GM12891 (cell line): ENCODE results near the gene SSNA1.

Experiments
- DNase-seq: peaks from one replicate; pipeline ENCODE4 v3.0.0; 2011; ENCODE audit warnings: low spot score; ENCODE audit not compliant: insufficient read length
- FAIRE-seq: peaks from 2 replicates; lab custom pipeline; 2011; peaks lifted over from hg19 to GRCh38; lab: Jason Lieb, UNC
- PAX5 ChIP-seq: IDR thresholded peaks from 2 replicates; pipeline ENCODE4 v1.6.1; 2011; ENCODE audit warnings: low read length, moderate library complexity, mild to moderate bottlenecking; ENCODE audit not compliant: insufficient read depth, severe bottlenecking
- POLR2A ChIP-seq: IDR thresholded peaks from 2 replicates; pipeline ENCODE4 v1.6.1; 2011; ENCODE audit warnings: low read depth, low read length, control low read depth
- POLR2AphosphoS5 ChIP-seq: IDR thresholded peaks from 2 replicates; pipeline ENCODE4 v1.6.1; 2011; ENCODE audit warnings: low read depth, low read length, control low read depth
- POU2F2 ChIP-seq: IDR thresholded peaks from 2 replicates; pipeline ENCODE4 v1.6.1; 2011; ENCODE audit warnings: low read depth, mild to moderate bottlenecking, control low read depth, low read length, moderate library complexity
- SPI1 ChIP-seq: IDR thresholded peaks from 2 replicates; pipeline ENCODE4 v1.6.1; 2011; ENCODE audit warnings: low read depth, low read length, control low read depth
- TAF1 ChIP-seq: IDR thresholded peaks from 2 replicates; pipeline ENCODE4 v1.6.1; 2011; ENCODE audit warnings: low read depth, low read length, control low read depth

Gene SSNA1

GRCh38 chr9:137191691-137192447 is 3.4 kb downstream of the SSNA1 start:
- FAIRE-seq (no peak), DNase-seq (no peak)
- TF ChIP-seq TAF1 (no peak), POLR2A (no peak), POU2F2 (no peak), POLR2AphosphoS5 (no peak), SPI1 (no peak), PAX5 (no peak)

GRCh38 chr9:137192448-137192780 is 3.9 kb downstream of the SSNA1 start:
- DNase-seq (no peak), FAIRE-seq (no peak)

GRCh38 chr9:137192859-137193258 is 4.4 kb downstream of the SSNA1 start:
- TF ChIP-seq POLR2AphosphoS5 (no peak), SPI1 (no peak), POU2F2 (no peak), PAX5 (no peak), POLR2A (no peak), TAF1 (no peak)
- DNase-seq (no peak), FAIRE-seq (no peak)

More at GRCh38 chr9:137192448-137192780, 3.9 kb downstream of the SSNA1 start:
- no peak for TF ChIP-seq PAX5
- TF ChIP-seq POLR2A, result no peak
- TF ChIP-seq SPI1, result no peak
- no peak for TF ChIP-seq TAF1
- no peak for TF ChIP-seq POLR2AphosphoS5
- TF ChIP-seq POU2F2, result no peak

GRCh38 chr9:137193771-137194170 is 5.3 kb downstream of the SSNA1 start:
- TF ChIP-seq TAF1 (no peak), SPI1 (no peak), POLR2AphosphoS5 (no peak), PAX5 (no peak), POLR2A (no peak), POU2F2 (no peak)
- DNase-seq, result no peak
- no peak for FAIRE-seq

GRCh38 chr9:137194388-137194787 is 5.9 kb downstream of the SSNA1 start:
- FAIRE-seq (no peak), DNase-seq (no peak)
- TF ChIP-seq POLR2A (no peak), PAX5 (no peak), TAF1 (no peak), POLR2AphosphoS5 (no peak), SPI1 (no peak), POU2F2 (no peak)

GRCh38 chr9:137194909-137195308 is 6.4 kb downstream of the SSNA1 start:
- FAIRE-seq (no peak), DNase-seq (no peak)
- no peak for TF ChIP-seq TAF1
- TF ChIP-seq PAX5, result no peak
- no peak for TF ChIP-seq POLR2A
- TF ChIP-seq POU2F2, result no peak
- no peak for TF ChIP-seq POLR2AphosphoS5
- TF ChIP-seq SPI1, result no peak

GRCh38 chr9:137195525-137196220 is 7.2 kb downstream of the SSNA1 start:
- TF ChIP-seq POU2F2, result no peak
- TF ChIP-seq TAF1, result no peak
- TF ChIP-seq POLR2A, result no peak
- no peak for TF ChIP-seq PAX5
- no peak for TF ChIP-seq SPI1
- no peak for TF ChIP-seq POLR2AphosphoS5
- FAIRE-seq, result no peak
- no peak for DNase-seq

GRCh38 chr9:137198051-137198901 is 9.8 kb downstream of the SSNA1 start:
- no peak for DNase-seq
- TF ChIP-seq POU2F2, result no peak
- TF ChIP-seq TAF1, result no peak
- TF ChIP-seq SPI1, result no peak
- no peak for TF ChIP-seq PAX5
- TF ChIP-seq POLR2A, result no peak
- FAIRE-seq, result no peak

- DNase-seq (no peak), FAIRE-seq (no peak)
Measured at GRCh38 chr9:137198902-137199283, 10.4 kb downstream of the SSNA1 start.

More at GRCh38 chr9:137198902-137199283, 10.4 kb downstream of the SSNA1 start:
- no peak for TF ChIP-seq POLR2A
- no peak for TF ChIP-seq POLR2AphosphoS5
- no peak for TF ChIP-seq PAX5
- no peak for TF ChIP-seq SPI1
- no peak for TF ChIP-seq TAF1
- TF ChIP-seq POU2F2, result no peak
